ENCODE measurements around the gene ARNT2.

DNA sequence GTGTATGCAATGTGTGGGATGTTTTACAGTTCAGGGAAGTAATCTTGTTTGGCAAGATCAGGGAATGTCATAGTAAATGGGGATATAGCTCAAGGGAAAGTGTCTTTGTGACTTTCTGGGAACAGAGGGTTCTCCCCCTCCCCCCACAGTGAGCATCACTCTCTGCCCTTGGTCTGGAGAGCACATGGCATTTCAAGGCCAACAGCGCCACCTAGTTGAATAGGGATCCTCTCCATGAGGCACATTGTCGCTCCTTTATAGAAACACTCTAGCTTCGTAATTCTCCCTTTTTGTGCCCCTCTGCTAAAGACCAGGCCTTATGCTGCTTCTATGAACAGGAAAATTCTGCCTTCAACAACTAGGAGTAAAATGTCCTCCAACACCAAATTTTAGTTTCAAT, 37.1 kb upstream of the ARNT2 start:
- no peak for TF ChIP-seq POLR2A (IDR thresholded peaks at IDR 0.05)
- TF ChIP-seq, protein P1, sequence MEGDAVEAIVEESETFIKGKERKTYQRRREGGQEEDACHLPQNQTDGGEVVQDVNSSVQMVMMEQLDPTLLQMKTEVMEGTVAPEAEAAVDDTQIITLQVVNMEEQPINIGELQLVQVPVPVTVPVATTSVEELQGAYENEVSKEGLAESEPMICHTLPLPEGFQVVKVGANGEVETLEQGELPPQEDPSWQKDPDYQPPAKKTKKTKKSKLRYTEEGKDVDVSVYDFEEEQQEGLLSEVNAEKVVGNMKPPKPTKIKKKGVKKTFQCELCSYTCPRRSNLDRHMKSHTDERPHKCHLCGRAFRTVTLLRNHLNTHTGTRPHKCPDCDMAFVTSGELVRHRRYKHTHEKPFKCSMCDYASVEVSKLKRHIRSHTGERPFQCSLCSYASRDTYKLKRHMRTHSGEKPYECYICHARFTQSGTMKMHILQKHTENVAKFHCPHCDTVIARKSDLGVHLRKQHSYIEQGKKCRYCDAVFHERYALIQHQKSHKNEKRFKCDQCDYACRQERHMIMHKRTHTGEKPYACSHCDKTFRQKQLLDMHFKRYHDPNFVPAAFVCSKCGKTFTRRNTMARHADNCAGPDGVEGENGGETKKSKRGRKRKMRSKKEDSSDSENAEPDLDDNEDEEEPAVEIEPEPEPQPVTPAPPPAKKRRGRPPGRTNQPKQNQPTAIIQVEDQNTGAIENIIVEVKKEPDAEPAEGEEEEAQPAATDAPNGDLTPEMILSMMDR (IDR thresholded peaks at IDR 0.05): no peak
- no peak for TF ChIP-seq EP300 (IDR thresholded peaks at IDR 0.05)
- no peak for TF ChIP-seq POLR2AphosphoS5 (IDR thresholded peaks at IDR 0.05)
